ENCODE measurements around the gene GRM7.

GRM7 gene

GRCh38 chr3:7421065-7421464, 560.1 kb downstream of the GRM7 start:
- no peak for DNase-seq

GRCh38 chr3:7423036-7423435, 562.1 kb downstream of the GRM7 start:
- no peak for DNase-seq

- DNase-seq, result no peak
Measured at GRCh38 chr3:7423995-7424394, 563.1 kb downstream of the GRM7 start.

GRCh38 chr3:7428206-7428718, 567.3 kb downstream of the GRM7 start:
- no peak for DNase-seq

GRCh38 chr3:7432610-7433009, 571.7 kb downstream of the GRM7 start:
- DNase-seq, result no peak

GRCh38 chr3:7433073-7433472, 572.2 kb downstream of the GRM7 start:
- no peak for DNase-seq

- DNase-seq, result no peak
Measured at GRCh38 chr3:7436542-7436941, 575.6 kb downstream of the GRM7 start.

GRCh38 chr3:7437231-7437630, 576.3 kb downstream of the GRM7 start:
- DNase-seq, result no peak

- no peak for DNase-seq
Measured at GRCh38 chr3:7439101-7439680, 578.3 kb downstream of the GRM7 start.

GRCh38 chr3:7444886-7445285, 584.0 kb downstream of the GRM7 start:
- no peak for DNase-seq

GRCh38 chr3:7445331-7445730, 584.4 kb downstream of the GRM7 start:
- DNase-seq, result no peak

- no peak for DNase-seq
Measured at GRCh38 chr3:7447197-7447769, 586.4 kb downstream of the GRM7 start.

- DNase-seq, result no peak
Measured at GRCh38 chr3:7456386-7456785, 595.5 kb downstream of the GRM7 start.

GRCh38 chr3:7461202-7461825, 600.4 kb downstream of the GRM7 start:
- DNase-seq, result no peak

GRCh38 chr3:7469866-7470265, 609.0 kb downstream of the GRM7 start:
- no peak for DNase-seq

GRCh38 chr3:7484636-7485035, 623.7 kb downstream of the GRM7 start:
- DNase-seq, result no peak

- no peak for DNase-seq
Measured at GRCh38 chr3:7487763-7488162, 626.8 kb downstream of the GRM7 start.

- no peak for DNase-seq
Measured at GRCh38 chr3:7489417-7489816, 628.5 kb downstream of the GRM7 start.

GRCh38 chr3:7498715-7499114, 637.8 kb downstream of the GRM7 start:
- DNase-seq, result no peak

- no peak for DNase-seq
Measured at GRCh38 chr3:7503431-7503830, 642.5 kb downstream of the GRM7 start.

- DNase-seq, result no peak
Measured at GRCh38 chr3:7504886-7505775, 644.2 kb downstream of the GRM7 start.

GRCh38 chr3:7506606-7507180, 645.8 kb downstream of the GRM7 start:
- DNase-seq, result no peak

GRCh38 chr3:7508821-7509220, 647.9 kb downstream of the GRM7 start:
- no peak for DNase-seq
